Keratinocyte (primary cell): ENCODE results near the gene A3GALT2.

Experiments used
- EZH2 ChIP-seq: IDR thresholded peaks from one replicate; pipeline ENCODE4 v1.6.1; 2012; ENCODE audit warnings: inconsistent platforms, mild to moderate bottlenecking, low read length, moderate library complexity
- TF ChIP-seq, protein P1 (sequence below), 3 experiments: IDR thresholded peaks in 1 of 3; conservative IDR thresholded peaks in 1 of 3; optimal IDR thresholded peaks in 1 of 3; 2 replicates in 2 of 3; 3 replicates in 1 of 3; pipeline versions ENCODE3 to v1.5.1; 2011; ENCODE audit warnings: low read length in 3 of 3, mild to moderate bottlenecking in 3 of 3, moderate library complexity in 2 of 3, control low read depth in 1 of 3, inconsistent platforms in 1 of 3; ENCODE audit not compliant: insufficient read depth in 2 of 3; ENCODE audit errors: extremely low read depth in 1 of 3

DNA sequence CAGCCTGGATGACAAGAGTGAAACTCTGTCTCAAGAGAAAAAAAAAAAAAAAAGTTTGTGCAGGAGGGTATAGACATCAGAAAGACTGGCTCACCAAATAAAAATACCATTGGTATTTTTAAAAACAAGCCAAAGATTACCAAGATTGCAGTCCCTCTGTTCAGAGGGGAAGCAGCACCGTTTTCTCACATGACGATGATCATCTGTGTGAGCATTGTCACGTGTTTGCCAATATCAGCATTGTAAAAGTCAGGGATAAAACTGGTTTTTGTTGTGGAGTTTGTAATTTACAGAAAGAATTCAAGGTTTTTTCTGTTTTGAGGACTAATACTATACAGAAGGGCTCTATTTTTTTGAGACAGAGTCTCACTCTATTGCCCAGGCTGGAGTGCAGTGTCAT lies 38.1 kb downstream of the A3GALT2 start:
- TF ChIP-seq, protein P1, sequence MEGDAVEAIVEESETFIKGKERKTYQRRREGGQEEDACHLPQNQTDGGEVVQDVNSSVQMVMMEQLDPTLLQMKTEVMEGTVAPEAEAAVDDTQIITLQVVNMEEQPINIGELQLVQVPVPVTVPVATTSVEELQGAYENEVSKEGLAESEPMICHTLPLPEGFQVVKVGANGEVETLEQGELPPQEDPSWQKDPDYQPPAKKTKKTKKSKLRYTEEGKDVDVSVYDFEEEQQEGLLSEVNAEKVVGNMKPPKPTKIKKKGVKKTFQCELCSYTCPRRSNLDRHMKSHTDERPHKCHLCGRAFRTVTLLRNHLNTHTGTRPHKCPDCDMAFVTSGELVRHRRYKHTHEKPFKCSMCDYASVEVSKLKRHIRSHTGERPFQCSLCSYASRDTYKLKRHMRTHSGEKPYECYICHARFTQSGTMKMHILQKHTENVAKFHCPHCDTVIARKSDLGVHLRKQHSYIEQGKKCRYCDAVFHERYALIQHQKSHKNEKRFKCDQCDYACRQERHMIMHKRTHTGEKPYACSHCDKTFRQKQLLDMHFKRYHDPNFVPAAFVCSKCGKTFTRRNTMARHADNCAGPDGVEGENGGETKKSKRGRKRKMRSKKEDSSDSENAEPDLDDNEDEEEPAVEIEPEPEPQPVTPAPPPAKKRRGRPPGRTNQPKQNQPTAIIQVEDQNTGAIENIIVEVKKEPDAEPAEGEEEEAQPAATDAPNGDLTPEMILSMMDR (optimal IDR thresholded peaks at IDR 0.05 in 1 of 3, IDR thresholded peaks at IDR 0.05 in 1 of 3, conservative IDR thresholded peaks at IDR 0.05 in 1 of 3; ENCODE audit: extremely low read depth in 1 of 3, insufficient read depth in 2 of 3, low read length in 3 of 3), result no peak
- no peak for TF ChIP-seq EZH2
